Stomach smooth muscle (tissue), 2 donors: ENCODE data around the gene CNNM2.
"Not testable (repeated sequence)": the region's sequence is repeated elsewhere in the genome, so short reads cannot be mapped to it uniquely, and the experiment has no call there.

ENCODE experiments used
- H3K27ac ChIP-seq: one replicate; pipeline ENCODE4 v1.7.0; 2013; ENCODE audit warnings: mild to moderate bottlenecking, low read length, inconsistent platforms
- H3K27me3 ChIP-seq, 2 donors: one replicate each; pipeline ENCODE4 v1.7.0; 2013; ENCODE audit warnings: low read length in 2 of 2; ENCODE audit not compliant: insufficient read depth in 2 of 2, control insufficient read depth in 1 of 2
- H3K36me3 ChIP-seq, 2 donors: one replicate each; pipeline ENCODE4 v1.7.0; 2013; ENCODE audit warnings: low read length in 2 of 2; ENCODE audit not compliant: control insufficient read depth in 2 of 2, insufficient read depth in 2 of 2
- H3K4me1 ChIP-seq: one replicate; pipeline ENCODE4 v1.7.0; 2013; ENCODE audit warnings: low read length; ENCODE audit not compliant: control insufficient read depth, insufficient read depth
- H3K4me3 ChIP-seq, 2 donors: one replicate each; pipeline ENCODE4 v1.7.0; 2013; ENCODE audit warnings: low read length in 2 of 2
- H3K9ac ChIP-seq, 2 donors: one replicate each; pipeline ENCODE4 v1.7.0; 2013; ENCODE audit warnings: low read length in 2 of 2, mild to moderate bottlenecking in 1 of 2
- H3K9me3 ChIP-seq, 2 donors: one replicate each; pipeline ENCODE4 v1.7.0; 2013; ENCODE audit warnings: low read length in 2 of 2; ENCODE audit not compliant: control insufficient read depth in 2 of 2
- donor health status: healthy.
- donor health status: Pancreatic carcinoma.

Gene CNNM2

GRCh38 chr10:102996876-102997275, 78.8 kb downstream of the CNNM2 start:
- Histone ChIP-seq H3K9ac (no peak overlapping the region), H3K36me3 (no peaks in the 10 kb centered on the region), H3K27me3 (no peaks in the 10 kb centered on the region), H3K4me1 (no peaks in the 10 kb centered on the region), H3K9me3 (no peaks in the 10 kb centered on the region), H3K4me3 (no peak overlapping the region), H3K27ac (no peak overlapping the region)

DNA sequence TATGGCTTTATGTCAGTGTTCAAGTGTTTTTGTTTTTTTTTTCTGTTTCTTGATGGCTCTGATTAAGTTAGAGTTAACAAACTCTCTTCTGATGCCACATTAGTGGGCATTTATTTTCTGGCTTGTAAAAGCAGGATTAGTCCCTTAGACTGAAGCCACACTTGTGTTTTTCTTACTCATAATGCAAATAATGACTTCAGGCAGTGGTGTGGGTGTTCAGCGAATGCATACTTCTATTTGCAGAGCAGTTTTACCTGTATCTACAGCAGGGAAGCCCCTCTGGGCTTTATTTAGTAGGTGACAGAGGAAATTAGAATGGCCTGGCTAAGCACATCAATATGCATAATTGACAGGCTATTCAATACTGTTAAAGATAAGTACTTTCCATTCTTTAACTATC, 79.9 kb downstream of the CNNM2 start:
- Histone ChIP-seq H3K27ac (no peak overlapping the region), H3K4me3 (no peak overlapping the region), H3K9me3 (no peaks in the 10 kb centered on the region), H3K9ac (no peak overlapping the region), H3K36me3 (no peaks in the 10 kb centered on the region), H3K4me1 (no peaks in the 10 kb centered on the region), H3K27me3 (no peaks in the 10 kb centered on the region)

DNA sequence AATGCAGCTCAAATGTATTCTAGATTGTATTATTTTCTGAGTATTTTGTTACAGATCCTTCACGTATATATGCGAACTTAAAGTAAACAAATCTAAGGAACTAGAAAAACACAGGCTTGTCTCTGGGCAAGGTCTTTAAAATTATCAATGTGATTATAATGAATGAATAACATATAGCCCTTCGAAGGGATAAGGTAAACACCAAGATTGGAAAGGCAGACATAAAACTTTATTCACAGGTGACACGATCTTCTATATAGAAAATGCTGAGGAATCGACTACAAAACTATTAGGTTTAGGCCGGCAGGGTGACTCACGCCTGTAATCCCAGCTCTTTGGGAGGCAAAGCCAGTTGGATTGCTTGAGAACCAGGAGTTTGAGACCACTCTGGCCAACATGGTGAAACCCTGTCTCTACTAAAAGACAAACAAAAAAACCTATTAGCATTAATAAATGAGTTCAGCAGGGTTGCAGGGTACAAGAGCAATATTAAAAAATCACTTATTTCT, 80.4 kb downstream of the CNNM2 start:
- Histone ChIP-seq H3K4me1 (no peaks in the 10 kb centered on the region), H3K4me3 (no peak overlapping the region), H3K36me3 (no peaks in the 10 kb centered on the region), H3K27ac (no peak overlapping the region), H3K9me3 (no peaks in the 10 kb centered on the region), H3K27me3 (no peaks in the 10 kb centered on the region), H3K9ac (no peak overlapping the region)

GRCh38 chr10:103000050-103000449, 82.0 kb downstream of the CNNM2 start:
- not testable (repeated sequence) for H3K27ac ChIP-seq, H3K36me3 ChIP-seq, H3K27me3 ChIP-seq, H3K9ac ChIP-seq, H3K4me3 ChIP-seq, H3K9me3 ChIP-seq, H3K4me1 ChIP-seq

GRCh38 chr10:103007017-103007416, 88.9 kb downstream of the CNNM2 start:
- no peak overlapping the region for H3K9ac ChIP-seq
- no peaks in the 10 kb centered on the region for H3K36me3 ChIP-seq
- H3K4me1 ChIP-seq, result no peaks in the 10 kb centered on the region
- no peak overlapping the region for H3K4me3 ChIP-seq
- H3K9me3 ChIP-seq, result no peaks in the 10 kb centered on the region
- H3K27ac ChIP-seq, result no peak overlapping the region
- no peaks in the 10 kb centered on the region for H3K27me3 ChIP-seq

DNA sequence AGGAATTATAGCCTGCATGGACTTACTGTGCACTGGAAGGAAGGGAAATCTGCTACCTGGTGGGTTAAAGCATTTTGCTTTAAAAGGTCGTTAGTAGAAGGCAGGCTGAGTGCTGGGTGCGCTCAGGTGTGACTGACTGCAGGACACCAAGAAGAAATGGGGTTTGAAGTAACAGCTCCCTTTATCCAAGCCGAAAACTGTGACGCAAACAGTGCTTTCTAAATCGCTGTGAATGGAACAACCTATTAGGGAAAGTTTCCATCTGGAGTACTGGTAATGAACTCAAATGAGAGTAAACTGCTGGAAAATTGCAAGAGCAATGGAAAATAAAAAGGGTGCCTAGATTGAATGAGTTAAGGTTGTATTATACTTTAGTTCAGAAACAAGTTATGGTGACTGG, 95.3 kb downstream of the CNNM2 start:
- Histone ChIP-seq H3K4me3 (no peak overlapping the region), H3K27me3 (no peaks in the 10 kb centered on the region), H3K4me1 (no peaks in the 10 kb centered on the region), H3K36me3 (no peaks in the 10 kb centered on the region), H3K9me3 (no peaks in the 10 kb centered on the region), H3K9ac (no peak overlapping the region), H3K27ac (no peak overlapping the region)

DNA sequence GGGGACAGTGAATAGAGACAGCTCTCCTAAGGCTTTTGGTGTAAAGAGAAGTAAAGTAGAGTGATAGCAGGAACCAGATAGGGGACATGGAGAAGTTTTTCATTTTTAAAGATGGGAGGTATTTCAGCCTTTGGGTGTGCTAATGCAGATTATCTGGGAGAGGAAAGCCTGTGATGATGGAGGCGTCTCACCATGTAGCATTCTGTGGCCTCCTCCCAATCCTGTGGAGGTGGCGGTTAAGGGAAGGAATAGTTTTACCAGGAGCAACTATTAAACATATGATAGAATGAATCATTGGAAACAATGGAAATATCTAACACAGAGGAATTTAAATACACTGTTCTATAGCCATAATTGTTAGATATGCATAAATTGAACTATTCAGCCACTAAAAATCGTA, 101.3 kb downstream of the CNNM2 start:
- H3K27me3 ChIP-seq, result no peaks in the 10 kb centered on the region
- peaks cover 4% of the 10 kb centered on the region for H3K4me1 ChIP-seq
- no peak overlapping the region for H3K9ac ChIP-seq
- no peaks in the 10 kb centered on the region for H3K36me3 ChIP-seq
- no peaks in the 10 kb centered on the region for H3K9me3 ChIP-seq
- no peak overlapping the region for H3K27ac ChIP-seq
- no peak overlapping the region for H3K4me3 ChIP-seq

DNA sequence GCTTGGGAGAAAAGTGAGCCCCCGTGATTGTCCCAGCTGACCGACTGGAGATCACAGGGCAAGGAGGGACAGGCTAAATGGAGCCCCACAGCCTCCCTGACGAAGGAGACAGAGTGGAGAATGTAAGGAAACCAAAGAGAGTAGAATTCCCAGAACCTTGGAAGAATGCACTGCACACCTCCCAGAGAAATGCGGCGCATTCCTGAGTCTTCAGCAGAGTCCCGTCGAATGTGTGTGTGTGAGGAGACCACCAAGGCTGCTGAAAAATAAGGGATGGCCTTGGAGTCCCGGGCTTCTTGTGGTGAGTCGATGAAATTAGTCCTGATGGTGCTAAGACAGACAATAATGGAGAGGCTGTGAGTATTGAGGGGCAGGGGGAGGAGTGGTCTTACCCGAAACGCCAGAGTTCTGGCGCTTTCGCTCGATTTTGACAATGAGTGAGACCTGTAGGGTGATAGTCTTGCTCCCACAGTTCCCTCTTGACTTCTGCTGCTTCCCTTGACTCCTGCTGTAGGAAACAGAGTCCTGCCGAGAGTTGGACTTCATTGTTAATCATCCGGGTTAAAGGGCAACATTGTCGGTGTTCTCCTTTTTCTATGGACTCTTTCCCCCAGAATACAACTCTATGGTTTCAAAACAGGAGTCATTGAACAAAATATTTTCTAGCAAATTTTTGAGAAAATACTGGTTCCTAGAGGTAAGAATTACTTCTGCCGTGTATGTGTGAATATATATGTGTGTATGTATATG, 103.2 kb downstream of the CNNM2 start:
- H3K27me3 ChIP-seq, result no peaks in the 10 kb centered on the region
- no peak overlapping the region for H3K4me3 ChIP-seq
- H3K9me3 ChIP-seq, result no peaks in the 10 kb centered on the region
- peaks cover 4% of the 10 kb centered on the region for H3K4me1 ChIP-seq
- no peak overlapping the region for H3K27ac ChIP-seq
- no peak overlapping the region for H3K9ac ChIP-seq
- no peaks in the 10 kb centered on the region for H3K36me3 ChIP-seq

GRCh38 chr10:103021900-103022293, 103.8 kb downstream of the CNNM2 start:
- no peaks in the 10 kb centered on the region for H3K36me3 ChIP-seq
- no peaks in the 10 kb centered on the region for H3K9me3 ChIP-seq
- H3K9ac ChIP-seq, result no peak overlapping the region
- no peaks in the 10 kb centered on the region for H3K27me3 ChIP-seq
- no peak overlapping the region for H3K4me3 ChIP-seq
- no peak overlapping the region for H3K27ac ChIP-seq
- peaks cover 4% of the 10 kb centered on the region for H3K4me1 ChIP-seq

DNA sequence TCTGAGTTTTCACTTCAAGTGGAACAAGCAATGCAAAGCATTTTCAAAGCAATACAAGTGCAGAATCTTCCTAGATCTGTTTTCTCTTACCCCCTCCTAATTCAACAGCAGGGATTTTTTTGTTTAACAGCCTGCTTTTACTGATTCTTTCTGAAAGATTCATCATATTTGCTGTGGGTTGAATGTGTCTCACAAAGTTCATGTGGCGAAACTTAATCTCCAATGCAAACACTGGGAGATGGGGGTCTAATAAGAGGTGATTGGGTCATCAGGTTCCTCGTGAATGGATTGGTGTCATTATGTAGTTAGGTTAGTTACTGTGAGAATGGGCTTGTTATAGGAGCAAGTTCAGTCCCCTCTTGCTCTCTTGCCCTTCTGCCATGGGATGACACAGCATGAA, 107.6 kb downstream of the CNNM2 start:
- Histone ChIP-seq H3K4me1 (peaks cover 4% of the 10 kb centered on the region), H3K27ac (no peak overlapping the region)

GRCh38 chr10:103038570-103038969, 120.5 kb downstream of the CNNM2 start:
- Histone ChIP-seq H3K27me3 (no peaks in the 10 kb centered on the region), H3K9ac (no peak overlapping the region), H3K36me3 (no peaks in the 10 kb centered on the region), H3K4me1 (peaks cover 17% of the 10 kb centered on the region), H3K9me3 (no peaks in the 10 kb centered on the region), H3K4me3 (no peak overlapping the region), H3K27ac (no peak overlapping the region)

More for the DNA sequence above, 107.6 kb downstream of the CNNM2 start:
- H3K9me3 ChIP-seq, result no peaks in the 10 kb centered on the region
- no peaks in the 10 kb centered on the region for H3K27me3 ChIP-seq
- no peak overlapping the region for H3K9ac ChIP-seq
- H3K36me3 ChIP-seq, result no peaks in the 10 kb centered on the region
- H3K4me3 ChIP-seq, result no peak overlapping the region
